GM21367 (cell line): ENCODE results near the gene SLC23A2.

Experiments used
- ATAC-seq: cut with Tn5 transposase; IDR thresholded peaks from one replicate; pipeline ENCODE4 v1.9.1; 2021; ENCODE audit not compliant: unreplicated experiment

Gene SLC23A2

GRCh38 chr20:4967752-4968477 is 33.4 kb downstream of the SLC23A2 start:
- no peak for ATAC-seq

- no peak for ATAC-seq
Observed at GRCh38 chr20:4966826-4967751, 34.2 kb downstream of the SLC23A2 start.

- ATAC-seq: no peak
Observed at GRCh38 chr20:4962241-4962855, 39.0 kb downstream of the SLC23A2 start.

DNA sequence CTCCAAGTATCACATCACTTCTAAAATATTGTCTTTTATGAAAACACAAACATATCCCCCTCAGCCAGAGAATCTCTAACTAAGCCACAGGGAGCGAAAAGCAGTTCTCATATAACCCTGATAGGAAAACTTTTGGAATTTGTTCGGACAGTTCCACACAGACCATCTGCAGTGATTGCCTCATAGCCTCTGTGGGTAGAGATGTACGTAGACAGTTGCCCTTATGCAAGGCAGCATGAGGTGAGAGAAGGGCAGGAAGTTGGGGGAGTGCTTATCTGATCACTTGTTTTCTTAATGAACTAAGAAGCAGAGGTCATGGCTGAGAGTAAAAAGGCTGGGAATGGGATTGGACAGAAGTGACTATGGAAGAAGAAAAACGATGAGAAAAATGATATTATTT is 39.6 kb downstream of the SLC23A2 start:
- ATAC-seq: no peak

DNA sequence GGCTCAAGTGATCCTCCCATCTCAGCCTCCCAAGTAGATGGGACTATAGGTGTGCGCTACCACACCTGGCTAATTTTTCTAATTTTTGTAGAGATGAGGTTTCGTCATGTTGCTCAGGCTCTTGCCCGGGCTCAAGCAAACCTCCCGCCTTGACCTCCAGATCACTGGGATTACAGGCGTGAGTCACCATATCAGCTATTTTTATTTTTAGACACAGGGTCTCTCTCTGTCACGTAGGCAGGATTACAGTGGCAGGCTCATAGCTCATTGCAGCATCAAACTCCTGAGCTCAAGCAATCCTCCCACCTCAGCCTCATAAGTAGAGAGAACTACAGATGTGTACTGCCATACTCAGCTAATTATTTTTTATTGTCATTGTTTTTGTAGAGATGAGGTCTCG is 41.7 kb downstream of the SLC23A2 start:
- ATAC-seq: no peak

DNA sequence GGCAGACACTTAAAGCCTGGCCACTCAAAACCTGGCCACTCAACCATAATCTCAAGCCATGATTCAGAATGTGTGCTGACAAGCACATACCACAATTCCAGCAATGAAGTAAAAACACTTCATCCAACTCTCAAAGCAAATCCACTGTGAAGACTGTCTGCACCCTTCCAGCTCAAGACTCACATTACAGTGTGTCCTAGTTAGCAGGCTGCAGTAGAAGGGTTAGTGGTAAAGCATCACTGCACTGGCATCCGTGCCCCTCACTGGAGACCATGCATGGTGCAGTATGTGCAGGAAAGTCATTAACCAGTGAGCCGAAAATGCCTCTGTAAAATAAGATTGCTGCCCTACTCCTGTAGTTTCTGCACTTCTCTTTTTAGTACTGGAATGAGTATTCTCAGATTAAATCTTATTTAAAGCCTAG is 43.4 kb downstream of the SLC23A2 start:
- ATAC-seq: no peak

DNA sequence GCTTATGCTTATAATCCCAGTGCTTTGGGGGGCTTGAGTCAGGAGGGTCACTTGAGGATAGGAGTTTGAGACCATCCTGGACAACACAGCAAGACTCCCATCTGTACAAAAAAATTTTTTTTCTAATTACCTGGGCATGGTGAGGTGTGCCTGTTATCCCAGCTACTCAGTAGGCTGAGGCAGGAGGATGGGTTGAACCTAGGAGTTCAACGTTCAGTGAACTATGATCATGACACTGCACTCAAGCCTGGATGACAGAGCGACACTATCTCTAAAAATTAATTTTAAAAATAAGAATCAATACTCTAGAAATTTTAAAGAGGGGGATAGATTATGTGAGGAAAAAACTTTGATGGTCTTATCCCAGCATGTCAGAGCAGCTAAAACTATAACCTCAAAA is 44.1 kb downstream of the SLC23A2 start:
- no peak for ATAC-seq

DNA sequence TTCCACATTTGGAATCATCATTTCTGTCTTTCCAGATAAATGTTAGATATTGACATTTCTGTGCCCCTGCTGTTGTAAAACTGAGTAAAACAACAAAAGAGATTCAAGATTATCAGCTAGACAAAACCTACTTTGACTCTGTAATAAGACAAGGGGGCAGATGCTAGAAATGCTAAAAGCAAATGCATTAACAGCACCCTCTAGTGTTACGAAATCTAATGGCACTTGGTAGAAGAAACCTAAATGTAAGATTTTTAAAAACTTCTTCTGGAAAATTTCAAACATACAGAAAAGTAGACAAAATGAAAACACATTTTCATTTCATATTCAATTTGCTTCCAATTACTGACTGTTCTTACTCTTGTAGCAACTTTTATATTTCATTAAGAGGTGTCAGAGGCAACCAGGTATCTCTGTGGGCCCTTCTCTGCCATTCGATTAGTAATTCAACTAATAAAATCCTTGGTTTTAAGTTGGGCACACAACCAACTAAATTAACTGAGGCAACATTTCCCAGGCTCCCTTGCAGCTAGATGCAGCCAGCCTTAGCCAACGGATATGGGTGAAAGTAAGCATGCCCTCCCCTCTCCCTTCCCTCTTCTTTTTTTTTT is 45.0 kb downstream of the SLC23A2 start:
- no peak for ATAC-seq

DNA sequence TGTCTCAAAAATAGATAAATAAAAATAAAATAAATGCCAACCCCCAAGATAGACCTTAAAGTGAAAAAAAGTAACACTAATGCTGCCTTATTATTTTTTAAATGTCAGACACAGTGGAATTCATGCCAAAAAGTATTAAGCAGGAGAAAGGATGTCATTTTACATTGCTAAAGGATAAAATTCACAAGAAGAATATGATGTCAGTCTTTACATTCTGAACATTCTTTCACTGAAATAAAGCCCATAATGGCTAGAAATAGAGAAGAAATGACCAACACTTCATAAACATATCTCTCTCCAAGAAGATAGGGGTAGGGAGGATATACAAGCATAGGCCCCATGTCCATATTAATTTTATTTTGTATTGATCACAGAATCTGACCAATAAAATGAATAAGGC is 47.4 kb downstream of the SLC23A2 start:
- ATAC-seq: no peak

GRCh38 chr20:4952229-4952628 is 49.1 kb downstream of the SLC23A2 start:
- no peak for ATAC-seq

- ATAC-seq: no peak
Observed at GRCh38 chr20:4951299-4951698, 50.0 kb downstream of the SLC23A2 start.

DNA sequence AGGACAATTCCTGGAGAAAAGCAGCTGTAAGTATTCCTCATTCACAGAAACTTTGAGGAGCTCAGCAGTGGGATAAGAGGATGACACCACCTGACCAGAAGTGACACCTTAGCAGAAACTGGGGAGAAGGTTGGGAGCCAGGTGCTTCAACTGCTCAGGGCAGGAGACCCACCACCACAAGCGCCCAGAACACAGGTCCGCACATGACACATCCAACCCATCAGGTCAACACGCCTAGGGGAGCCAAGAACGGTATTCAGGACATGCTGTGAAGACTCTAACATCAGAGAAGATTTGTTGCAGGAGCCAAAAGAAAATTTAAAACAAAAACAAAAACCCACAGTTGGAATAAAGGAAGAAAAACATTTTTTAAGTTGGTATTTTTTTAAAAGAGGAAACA is 50.5 kb downstream of the SLC23A2 start:
- ATAC-seq: no peak

- ATAC-seq: no peak
Observed at GRCh38 chr20:4950437-4950836, 50.9 kb downstream of the SLC23A2 start.

- ATAC-seq: no peak
Observed at GRCh38 chr20:4949833-4950178, 51.5 kb downstream of the SLC23A2 start.

DNA sequence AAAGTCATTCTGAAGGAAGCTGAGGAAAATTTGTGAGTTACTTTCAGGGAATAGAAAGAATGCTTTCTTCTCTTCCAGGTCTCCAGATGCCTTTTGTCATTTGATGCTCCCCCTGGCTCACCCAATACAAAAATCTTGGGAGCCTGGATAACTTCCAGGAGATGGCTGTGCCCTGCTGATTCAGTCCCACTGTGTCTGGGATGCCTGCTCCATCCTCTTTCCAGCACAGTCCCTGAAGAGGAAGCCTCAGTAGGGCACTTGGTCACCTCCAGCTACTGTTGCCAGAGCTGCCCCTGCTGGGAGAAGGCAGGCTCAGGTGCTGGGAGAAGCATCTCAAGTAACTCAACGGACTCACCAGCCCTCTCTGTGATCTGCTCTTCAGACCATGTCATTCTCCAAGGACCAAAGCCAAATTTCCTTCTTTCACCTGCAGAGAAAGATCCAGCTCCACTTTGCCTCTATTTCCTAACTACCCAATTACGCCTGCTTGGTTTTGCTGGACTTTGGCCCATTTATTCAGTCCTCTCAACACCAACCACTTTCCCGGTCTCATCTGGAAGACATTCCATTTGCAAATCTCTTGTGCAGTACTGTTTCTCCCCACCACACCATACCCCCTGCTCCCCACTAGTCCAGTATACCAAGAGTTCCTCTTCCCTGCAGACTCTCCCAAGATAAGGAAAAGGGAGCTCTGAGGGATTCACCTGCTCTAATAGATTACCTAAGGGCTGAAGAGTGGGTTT is 53.3 kb downstream of the SLC23A2 start:
- ATAC-seq: no peak

DNA sequence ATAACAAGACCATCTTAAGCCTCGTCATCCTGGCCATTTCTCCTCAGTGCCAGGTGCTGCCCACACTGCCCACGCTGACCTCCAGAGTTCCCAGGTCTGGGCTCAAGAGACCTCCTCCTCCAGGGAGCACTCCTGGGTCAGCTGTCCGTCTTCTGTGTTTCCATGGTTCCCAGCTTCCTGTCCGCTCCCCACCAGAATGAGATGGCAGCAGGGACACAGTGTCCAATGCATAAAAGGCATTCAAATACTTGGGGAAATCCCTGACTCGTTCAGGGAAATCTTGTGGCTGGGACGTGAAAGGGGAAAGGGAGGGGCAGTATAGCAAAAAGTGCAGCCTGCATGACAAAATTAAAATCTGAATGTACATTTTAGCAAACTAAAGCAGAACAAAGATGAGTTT is 54.3 kb downstream of the SLC23A2 start:
- no peak for ATAC-seq

DNA sequence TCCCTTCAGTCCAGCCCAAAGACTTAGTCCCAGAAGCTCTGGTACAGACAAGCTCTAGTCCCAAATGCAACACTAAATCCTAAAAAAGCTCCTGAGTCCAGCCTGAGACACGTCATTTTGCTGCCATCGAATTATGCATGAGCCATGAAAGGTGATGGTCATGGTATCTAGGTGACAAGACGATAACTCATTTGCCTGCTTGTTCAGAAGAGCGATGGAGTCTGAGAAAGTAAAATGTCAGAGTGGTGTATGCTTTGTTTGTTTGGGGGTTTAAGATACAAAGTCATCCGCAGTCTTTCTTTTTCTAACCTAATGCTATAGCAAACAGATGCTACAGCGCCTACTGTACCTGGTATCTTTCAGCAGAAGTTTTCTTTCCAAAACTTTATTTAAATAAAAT is 54.7 kb downstream of the SLC23A2 start:
- no peak for ATAC-seq

- no peak for ATAC-seq
Observed at GRCh38 chr20:4944518-4945313, 56.6 kb downstream of the SLC23A2 start.

DNA sequence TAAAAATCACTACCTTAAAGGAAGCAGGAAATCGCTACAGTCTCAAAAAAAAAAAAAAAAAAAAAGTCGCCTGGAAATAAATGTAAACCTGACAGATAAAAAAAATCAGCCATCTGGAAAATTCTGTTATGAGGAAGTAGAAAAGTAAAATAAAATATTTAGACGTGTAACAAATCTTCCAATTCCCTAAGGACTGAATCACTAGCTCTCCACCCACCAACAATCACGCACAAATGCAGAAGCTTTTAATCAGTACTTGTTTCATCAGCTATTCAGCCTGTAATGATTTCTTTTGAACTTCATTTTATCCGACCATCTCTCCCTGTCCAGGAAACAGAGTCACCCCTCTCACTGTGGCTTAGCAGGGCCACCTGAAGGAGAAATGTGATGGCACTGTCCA is 59.0 kb downstream of the SLC23A2 start:
- no peak for ATAC-seq
